Measurements from ENCODE around the gene CCBE1.

Gene CCBE1

DNA sequence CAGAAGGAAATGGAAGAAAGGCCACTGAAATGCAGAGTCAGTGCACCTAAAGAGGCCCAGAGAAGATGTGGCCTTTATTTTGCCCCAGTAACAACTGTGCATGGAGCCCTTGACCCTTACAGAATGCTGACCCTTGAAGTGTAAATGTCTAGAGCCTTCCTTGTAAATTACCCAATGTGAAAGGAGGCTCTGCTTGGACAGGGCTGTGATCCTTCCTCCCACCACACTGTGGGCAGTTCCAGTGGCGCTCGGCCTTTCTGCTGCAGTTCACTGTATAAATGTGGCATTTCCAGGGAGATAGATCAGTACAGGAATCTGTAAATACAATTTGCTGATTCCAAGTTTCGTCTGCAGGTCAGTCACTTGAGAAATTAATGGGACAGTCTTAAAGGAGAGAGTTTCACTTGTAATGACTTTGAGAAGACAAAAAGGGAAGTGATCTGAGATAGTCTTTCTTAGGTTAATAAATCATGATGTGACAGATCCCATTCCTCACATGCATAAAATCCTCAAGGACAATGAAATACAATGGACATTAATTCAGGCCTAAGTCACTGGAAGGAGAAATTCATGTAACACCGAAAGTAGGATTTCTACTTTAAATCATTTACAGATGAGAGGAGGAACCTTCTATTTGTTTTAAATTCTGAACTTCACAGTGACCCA, 204.3 kb downstream of the CCBE1 start:
- no peak for DNase-seq (ENCODE audit: low spot score)

DNA sequence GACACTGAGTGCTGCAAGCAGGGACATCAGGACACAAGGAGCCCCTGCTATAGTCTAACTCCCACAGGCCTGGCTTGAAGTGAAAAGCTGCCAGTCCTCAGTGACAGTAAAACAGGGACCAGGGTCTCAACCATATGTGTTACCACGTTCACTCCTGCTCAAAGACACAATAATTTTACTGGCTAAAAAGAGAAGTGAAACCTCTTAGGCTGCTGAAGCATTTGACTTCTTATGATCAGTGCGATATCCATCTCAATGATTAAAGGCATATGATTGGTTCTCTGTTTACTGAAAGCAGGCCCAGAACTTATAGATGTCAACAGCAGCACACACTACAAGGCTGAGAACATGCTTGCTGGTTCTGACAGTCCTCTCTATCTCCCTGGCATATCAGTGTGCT, 208.3 kb downstream of the CCBE1 start:
- DNase-seq (ENCODE audit: low spot score), result no peak

DNA sequence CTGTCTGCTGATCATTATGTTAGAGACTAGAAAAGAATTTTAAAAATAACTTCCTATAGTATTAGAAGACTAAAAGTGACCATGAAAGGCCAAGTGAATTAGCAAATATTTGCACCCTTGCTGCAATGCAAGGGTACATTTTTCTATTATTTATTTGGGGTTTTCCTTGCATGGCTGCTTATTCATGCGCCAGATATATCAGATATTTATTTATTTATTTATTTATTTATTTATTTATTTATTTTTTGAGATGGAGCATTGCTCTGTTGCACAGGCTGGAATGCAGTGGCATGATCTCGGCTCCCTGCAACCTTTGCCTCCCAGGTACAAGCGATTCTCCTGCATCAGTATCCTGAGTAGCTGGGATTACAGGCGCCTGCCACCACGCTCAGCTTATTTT, 211.8 kb downstream of the CCBE1 start:
- no peak for DNase-seq (ENCODE audit: low spot score)

DNA sequence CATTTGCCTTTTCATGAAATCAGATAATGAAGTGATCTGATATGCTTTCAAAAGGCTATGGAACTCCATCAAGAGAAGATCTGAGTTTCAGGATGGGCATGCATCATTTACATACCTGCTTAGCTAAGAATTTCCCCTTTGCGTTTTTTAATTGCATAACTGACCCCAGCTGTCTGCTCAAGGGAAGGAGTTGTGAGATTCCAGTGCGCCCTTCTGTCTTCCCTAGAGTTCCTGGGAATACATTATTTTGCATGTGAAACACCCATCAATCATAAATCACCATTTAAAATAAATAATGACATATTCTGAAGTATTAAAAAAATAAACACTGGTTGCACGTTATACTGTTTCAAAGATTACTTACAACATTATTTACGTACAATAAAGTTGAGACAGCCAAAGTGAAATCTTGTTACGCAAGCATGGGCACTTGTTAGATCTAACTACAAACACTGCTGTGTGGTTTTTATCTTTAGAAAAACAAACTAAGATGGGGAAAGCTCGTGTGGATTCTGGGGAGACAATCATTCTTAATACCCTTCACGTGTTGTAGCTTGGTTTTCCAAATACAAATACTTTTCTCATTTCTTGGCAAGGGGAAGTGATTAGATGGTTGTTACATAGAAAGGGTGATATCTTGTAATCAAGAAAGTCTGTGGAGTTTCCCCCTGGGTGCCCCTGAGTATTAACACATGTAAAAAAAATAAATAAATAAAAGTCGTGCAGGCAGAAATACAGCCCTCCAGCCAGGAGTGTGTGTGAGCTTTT, 212.5 kb downstream of the CCBE1 start:
- no peak for DNase-seq (ENCODE audit: low spot score)

DNA sequence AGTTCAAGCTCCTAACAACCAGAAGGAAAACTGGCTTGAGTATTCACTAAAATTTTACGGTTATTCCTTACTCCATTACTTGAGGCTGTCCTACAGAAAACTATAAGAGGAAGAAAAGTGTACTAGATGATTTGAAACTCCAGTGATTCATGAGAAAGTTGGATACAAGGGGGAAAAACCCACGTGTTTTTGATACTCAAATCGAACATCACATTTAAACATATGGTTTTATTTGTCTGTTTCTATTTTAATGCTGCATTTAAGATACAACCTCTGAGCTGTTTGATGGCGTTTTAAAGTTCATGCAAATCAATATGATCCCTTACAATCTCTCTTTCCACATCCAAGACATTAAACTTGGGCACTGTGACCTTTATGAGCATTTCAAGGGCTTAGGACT, 213.1 kb downstream of the CCBE1 start:
- DNase-seq (ENCODE audit: low spot score), result no peak

DNA sequence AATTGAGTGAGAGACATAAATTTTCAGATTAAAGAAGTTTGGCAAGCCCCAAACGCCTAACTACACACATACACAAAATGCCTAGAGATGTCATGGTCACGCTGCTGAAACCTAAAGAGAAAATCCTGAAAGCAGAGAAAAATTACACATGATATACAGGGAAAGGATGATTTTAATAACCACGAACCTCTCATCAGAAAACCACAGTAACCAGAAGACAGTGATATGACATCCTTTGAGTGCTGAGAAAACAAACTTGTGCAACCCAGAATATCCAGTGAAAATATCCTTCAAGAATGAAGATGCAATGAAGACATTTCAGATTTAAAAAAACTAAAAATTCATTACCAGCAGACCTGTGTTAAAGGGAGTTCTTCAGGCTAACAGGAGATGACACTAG, 215.8 kb downstream of the CCBE1 start:
- DNase-seq (ENCODE audit: low spot score), result no peak

DNA sequence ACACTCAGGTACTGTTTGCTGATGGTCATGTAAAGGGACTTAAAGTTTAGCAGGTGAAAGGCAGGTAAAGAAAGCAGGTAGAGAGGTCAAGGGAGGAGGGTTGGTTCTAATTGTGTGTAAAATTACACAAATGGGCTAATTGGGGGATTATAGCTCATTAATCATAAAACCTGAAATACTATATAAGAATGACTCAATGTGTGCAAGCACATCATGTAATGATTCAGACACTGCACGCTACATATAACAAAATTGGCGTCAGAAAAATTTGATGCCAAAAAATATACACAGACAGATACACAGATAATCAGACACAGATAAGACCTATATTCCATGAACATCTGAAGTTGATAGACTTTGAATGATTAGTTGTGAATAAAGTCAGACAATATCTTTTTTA, 217.4 kb downstream of the CCBE1 start:
- no peak for DNase-seq (ENCODE audit: low spot score)

DNA sequence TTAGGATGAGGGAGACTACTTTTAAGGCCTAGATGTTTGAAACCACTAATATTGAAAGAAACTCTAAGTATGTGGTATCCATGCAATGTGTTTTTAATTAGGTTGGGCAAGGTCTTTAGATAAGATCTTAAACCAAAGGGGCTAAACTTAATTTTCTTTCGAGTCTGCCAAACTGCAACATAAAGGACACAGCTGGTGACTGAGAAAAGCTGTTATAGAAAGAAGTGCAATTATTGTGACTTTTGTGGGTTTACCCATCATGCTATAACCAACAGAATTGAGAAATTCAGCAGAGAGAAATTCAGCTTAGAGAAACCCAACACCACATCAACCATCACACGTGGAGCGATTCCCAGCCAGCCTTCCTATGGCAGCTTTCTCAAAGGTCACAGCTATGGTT, 218.6 kb downstream of the CCBE1 start:
- DNase-seq (ENCODE audit: low spot score), result no peak

DNA sequence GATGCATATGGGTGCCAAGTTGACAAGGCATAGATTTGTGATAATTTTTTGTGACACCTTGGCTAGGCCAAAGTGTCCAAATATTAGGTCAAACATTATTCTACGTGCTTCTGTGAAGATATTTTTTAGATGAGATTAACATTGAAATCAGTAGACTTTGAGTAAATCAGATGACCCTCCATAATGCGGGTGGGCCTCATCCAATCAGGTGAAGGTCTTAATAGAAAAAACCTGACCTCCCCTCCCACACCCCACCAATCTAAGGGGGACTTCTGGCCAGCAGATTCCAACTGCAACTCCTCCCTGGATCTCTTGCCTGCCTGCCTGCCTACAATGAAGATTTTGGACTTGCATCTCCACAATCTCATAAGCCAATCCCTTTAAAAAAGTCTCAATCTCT, 219.4 kb downstream of the CCBE1 start:
- no peak for DNase-seq (ENCODE audit: low spot score)

DNA sequence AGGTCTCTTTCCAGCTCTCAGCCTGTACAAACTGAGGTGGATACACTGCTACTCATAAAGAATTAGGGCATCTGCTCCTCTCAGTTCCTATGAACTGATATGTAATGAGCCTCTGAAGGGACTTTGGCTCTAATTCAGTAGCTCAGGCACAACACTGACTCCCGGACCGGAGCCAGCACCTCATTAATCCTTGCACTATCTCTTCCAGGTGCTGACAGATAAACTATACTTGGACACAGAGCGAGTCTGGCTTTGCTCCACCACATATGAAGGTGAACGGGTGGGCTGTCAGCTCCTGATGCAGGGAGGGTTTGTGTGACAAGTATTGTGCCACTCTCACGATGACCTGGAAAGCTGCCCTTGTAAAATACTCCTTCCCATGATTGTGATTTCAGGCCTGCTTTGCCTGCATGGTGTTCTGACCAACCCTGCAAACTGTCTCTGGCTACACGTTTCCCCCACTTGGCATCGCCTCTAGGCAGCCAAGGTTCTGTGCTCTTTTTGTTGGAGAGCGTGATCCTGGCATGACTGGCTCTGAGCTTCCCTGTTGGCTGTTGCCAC, 226.6 kb downstream of the CCBE1 start:
- DNase-seq (ENCODE audit: low spot score), result no peak

DNA sequence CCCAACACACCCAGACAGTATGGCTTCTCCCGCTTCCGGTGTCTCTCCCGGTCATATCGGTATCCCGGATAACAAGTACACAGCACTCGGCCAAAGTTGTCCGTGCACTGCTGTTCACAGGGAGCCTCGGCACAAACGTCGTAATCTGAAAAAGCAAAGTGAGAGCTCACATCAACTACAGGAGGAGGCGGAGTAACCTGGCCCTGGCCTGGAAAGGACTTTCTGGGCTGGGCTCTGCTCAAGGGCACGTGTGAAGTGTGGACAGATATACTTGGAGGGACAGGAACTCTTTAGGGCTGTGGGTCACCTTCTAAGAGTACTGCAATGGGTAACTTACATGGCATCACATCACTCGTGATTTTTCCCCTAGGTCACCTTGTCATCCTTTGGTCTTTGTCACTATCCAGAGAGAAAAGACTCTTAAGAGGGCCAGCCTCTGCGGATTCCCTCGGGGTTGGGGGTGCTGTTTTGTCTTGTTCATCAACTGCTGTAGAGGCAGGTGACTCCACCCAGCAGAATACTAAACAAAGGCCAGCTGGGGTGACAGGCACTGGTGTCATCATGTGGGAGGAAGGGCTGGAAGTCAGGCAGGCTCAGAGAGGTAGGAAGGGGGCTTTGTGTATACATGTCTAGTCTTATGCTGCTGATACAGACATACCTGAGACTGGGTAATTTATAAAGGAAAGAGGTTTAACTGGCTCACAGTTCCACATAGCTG, 227.6 kb downstream of the CCBE1 start:
- DNase-seq (ENCODE audit: low spot score), result no peak

DNA sequence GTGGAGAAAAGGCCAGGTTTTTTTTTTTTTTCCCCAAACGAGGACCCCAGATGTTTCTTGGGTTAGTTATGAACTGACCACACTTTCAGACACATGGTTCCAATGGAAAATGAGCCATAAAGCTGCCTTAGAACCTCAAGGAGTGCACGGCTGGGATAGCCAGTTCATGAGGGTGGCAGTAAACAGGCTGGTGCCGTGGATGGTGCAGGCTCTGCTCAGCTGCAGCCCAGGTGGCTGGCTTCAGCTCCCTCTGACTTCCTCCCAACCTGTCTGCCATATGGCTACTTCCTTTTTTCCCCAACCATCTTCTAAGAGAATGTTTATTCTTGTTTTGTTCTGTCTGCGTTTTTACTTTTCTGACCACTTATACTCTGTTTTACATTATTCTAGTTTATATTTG, 228.4 kb downstream of the CCBE1 start:
- no peak for DNase-seq (ENCODE audit: low spot score)

DNA sequence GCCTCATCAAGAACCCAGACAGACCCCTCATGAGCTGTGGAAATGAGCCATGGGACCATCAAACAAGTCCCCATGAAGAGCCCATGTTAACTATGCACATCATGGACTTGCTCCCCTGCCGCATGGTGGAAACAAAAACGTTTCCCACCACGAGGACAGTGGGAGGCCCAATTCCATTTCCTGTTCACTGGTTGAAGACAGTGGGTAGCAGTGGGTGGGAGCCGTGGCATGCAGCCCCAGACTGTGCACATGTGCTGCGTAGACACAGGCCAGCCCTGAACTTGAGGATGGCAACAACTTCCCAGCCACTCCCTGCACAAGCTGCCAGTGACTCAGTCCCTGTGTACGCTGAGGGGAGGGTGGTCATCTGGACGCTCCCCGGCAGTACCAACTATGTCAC, 229.7 kb downstream of the CCBE1 start:
- no peak for DNase-seq (ENCODE audit: low spot score)

DNA sequence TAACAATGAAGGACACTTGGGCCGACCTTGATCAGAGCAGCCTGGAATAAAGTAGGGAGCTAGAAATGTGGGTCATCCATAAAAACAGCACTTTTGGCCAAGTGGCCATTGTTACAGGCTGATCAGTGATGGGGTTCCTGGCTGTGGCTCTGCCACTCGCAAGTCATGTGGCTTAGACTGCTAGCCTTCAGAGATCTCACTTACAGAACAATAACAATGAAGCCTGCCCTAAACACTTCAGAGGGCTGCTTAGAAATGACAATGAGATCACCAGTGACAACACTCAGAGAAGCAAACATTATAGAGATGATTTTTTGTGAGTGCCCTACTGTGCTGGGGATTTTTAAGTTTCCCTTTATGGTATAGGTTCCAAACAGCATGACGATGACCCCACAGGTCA, 230.2 kb downstream of the CCBE1 start:
- no peak for DNase-seq (ENCODE audit: low spot score)

DNA sequence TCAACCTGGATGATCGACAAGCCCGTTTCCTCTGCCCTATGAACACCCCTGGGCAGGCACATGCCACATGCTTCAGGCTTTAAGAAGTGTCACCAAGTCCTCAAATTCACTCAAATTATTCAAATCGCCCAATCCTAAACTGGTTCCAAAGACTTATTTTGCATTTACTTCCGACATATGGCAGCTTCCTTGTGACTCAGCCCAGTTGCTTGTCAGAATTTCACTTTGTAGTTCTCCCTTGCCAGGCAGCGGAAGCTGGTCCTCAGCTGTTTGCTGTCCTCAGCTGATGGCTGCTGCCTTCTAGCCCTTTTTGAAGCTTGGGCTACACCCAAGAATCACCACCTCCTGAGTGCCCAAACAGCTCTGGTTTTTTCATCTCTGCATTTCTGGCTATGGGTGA, 232.7 kb downstream of the CCBE1 start:
- no peak for DNase-seq (ENCODE audit: low spot score)

DNA sequence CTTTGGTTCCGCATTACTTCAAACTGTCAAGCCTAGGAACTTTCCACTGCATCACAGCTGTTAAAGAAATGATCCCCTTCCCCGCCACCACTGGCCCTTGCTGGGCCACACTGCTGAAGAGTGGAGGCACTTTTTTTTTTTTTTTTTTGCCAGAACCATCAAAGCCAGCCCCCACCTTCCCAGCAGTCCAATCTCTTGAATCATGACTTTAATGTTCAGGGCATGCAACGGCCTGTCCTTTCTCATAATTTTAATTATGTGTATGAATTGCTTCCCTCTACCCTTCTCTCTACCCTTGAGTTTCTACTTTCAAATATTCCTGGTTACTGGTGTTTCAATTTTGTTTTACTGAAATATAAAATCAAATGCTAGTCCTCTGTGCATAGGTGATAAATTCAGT, 236.1 kb downstream of the CCBE1 start:
- no peak for DNase-seq (ENCODE audit: low spot score)

DNA sequence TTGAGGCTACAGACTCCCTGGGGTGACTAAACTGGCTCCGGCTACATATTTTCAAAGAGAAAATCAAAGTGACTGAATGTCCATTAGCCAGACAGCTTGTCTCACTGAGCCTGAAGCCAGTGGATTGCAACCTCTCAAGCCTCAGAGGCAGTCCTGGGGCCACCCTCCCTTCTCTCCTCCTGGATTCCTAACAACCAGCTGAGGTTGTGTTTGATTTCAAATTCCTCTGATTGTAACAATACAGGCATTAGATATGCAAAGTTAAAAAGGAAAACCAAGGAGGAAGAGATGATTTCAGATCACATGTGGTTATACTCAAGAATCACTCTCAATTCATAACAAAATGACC, 237.2 kb downstream of the CCBE1 start:
- DNase-seq (ENCODE audit: low spot score), result no peak

DNA sequence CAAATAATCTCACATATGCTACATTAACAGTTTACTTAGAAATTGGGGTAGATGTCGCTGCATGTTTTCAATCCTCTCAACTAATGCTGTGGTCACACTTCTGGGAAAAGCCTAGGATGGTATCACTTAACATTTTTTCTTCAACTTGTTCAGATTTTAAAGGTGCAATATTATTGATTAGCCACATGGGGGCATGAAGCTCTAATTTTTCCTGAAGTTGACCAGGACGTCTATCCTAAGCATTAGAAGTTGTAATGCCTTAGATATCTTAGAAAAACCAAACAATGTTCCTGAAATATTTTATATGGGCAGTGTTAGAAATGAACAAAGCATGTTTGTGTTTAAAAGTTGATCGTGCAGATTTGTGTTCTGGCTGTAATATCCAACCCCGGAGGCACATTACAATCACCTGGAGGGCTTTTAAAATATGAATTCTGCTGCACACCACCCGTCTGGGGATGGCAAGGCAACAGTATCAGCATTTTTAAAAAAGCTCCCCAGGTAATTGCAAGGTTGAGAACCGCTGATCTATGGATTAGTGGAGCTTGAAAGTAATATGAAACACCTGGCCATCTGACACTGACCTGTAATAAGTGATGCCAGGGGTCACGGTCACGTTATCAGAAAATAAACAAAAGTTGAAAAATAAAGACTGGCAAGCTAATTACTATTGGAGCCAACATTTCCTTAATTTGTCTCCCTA, 237.7 kb downstream of the CCBE1 start:
- DNase-seq (ENCODE audit: low spot score), result no peak

DNA sequence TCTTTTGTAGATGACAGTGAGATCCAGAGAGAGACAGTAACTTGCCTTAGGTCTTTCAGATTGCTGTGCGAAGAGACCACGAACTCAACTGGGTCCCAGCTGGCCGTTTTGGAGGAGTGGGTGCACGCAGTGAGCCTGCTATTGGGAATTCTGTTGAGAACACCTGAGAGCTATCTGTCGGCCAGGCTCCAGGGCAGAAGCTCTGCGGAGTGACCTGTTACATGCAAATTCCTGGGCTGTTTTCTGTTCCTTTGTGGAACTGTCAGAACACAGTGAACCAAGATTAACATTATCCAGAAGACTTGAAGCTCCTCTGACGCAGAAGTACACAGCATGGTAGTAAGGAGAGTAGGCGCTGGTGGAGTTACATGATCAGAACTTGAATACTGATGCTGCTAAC, 238.6 kb downstream of the CCBE1 start:
- DNase-seq (ENCODE audit: low spot score), result no peak

DNA sequence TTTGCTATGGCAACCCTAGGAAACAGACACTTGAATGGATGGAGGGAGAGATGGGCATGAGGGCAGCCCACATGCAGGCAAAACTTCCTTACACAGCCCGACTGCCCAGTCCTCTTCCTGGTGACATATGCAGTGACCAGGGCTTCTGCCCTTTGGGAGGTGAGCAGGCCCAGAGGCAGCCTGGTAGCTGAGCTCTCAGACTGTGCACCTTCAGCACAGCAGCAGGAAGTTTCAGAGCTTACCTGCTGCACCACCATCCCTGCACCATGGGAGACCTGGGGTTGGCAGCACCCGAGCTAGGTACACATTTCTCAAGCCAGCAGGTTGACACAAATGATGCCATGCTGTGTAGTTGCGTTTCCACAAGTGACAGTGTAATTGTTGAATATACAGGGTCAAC, 240.6 kb downstream of the CCBE1 start:
- DNase-seq (ENCODE audit: low spot score), result no peak

DNA sequence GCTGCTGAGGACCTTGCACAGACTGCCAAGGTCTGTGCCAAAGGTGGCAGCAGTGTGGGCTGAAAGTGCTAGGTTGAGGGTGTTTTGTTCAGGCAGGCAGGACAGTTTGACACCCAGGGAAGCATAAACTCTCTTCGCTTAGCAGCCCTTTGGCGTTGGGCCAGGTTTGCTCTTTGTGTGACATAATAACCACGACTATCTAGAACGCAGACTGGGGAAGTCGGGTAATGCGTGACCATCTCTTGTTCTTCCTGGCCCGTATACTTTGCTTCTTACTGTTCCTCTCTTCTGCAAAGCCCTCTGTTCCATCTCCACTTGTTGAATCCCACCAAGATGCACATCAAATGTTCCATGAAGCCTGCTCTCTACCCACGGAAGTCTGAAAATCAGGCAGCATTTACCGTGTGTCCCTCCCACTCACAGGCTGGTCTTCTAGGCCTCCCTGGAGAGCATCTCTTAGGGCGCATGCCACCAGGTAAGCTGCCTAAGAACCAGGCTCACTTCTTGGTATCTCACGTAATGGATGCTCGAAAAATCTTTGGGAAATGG, 241.4 kb downstream of the CCBE1 start:
- no peak for DNase-seq (ENCODE audit: low spot score)
